Loucy (cell line): ENCODE results near the gene RAN.
"Not testable (repeated sequence)": the region's sequence is repeated elsewhere in the genome, so short reads cannot be mapped to it uniquely, and the experiment has no call there.

Experiments
- H2AFZ ChIP-seq: fragments of 200-600 bp; sonication (generic); 2 replicates; pipeline ENCODE4 v1.6.0; 2016; ENCODE audit warnings: antibody characterized with exemption, mild to moderate bottlenecking, low read length, moderate library complexity
- H3F3A ChIP-seq: fragments of 200-600 bp; 2 replicates; pipeline ENCODE4 v1.6.0; 2016; ENCODE audit warnings: antibody characterized with exemption, low read depth, mild to moderate bottlenecking
- H3K27me3 ChIP-seq: fragments of 200-600 bp; sonication (generic); 2 replicates; pipeline ENCODE4 v1.6.1; 2014; ENCODE audit warnings: low read length, mild to moderate bottlenecking; ENCODE audit not compliant: insufficient read depth, poor library complexity, severe bottlenecking
- H3K36me3 ChIP-seq: fragments of 200-600 bp; sonication (generic); 2 replicates; pipeline ENCODE4 v1.6.1; 2016; ENCODE audit warnings: low read length; ENCODE audit not compliant: insufficient read depth
- H3K4me1 ChIP-seq: fragments of 200-600 bp; sonication (generic); 2 replicates; pipeline ENCODE4 v1.5.1; 2014; ENCODE audit warnings: low read length, mild to moderate bottlenecking; ENCODE audit not compliant: insufficient read depth, poor library complexity, severe bottlenecking
- H3K4me2 ChIP-seq: fragments of 200-600 bp; sonication (generic); 2 replicates; pipeline ENCODE4 v1.6.0; 2014; ENCODE audit warnings: antibody characterized with exemption, low read length, low read depth, mild to moderate bottlenecking; ENCODE audit not compliant: poor library complexity, severe bottlenecking
- H3K4me3 ChIP-seq: fragments of 200-600 bp; sonication (generic); 2 replicates; pipeline ENCODE4 v1.5.1; 2014; ENCODE audit warnings: low read length, mild to moderate bottlenecking, mixed read lengths; ENCODE audit not compliant: poor library complexity, severe bottlenecking
- H3K79me2 ChIP-seq: fragments of 200-600 bp; sonication (generic); 2 replicates; pipeline ENCODE4 v1.6.1; 2014; ENCODE audit warnings: low read length; ENCODE audit not compliant: insufficient read depth
- H3K9ac ChIP-seq: fragments of 200-600 bp; sonication (generic); 2 replicates; pipeline ENCODE4 v1.6.0; 2014; ENCODE audit warnings: mild to moderate bottlenecking, low read depth, low read length, moderate library complexity; ENCODE audit not compliant: poor library complexity, severe bottlenecking
- H3K9me2 ChIP-seq: fragments of 200-600 bp; sonication (generic); replicated peaks from 2 replicates; pipeline ENCODE4 v1.6.1; 2016; ENCODE audit warnings: low read depth, low read length, mixed read lengths
- H3K9me3 ChIP-seq: fragments of 200-600 bp; sonication (generic); 2 replicates; pipeline ENCODE4 v1.6.1; 2014; ENCODE audit warnings: mild to moderate bottlenecking, antibody characterized with exemption, low read length, low read depth; ENCODE audit not compliant: insufficient read depth
- H4K20me1 ChIP-seq: fragments of 200-600 bp; sonication (generic); 2 replicates; pipeline ENCODE4 v1.6.0; 2014; ENCODE audit warnings: antibody characterized with exemption, low read length, mild to moderate bottlenecking; ENCODE audit not compliant: insufficient read depth, poor library complexity, severe bottlenecking
- EZH2phosphoT487 ChIP-seq: fragments of 200-600 bp; IDR thresholded peaks from 2 replicates; pipeline ENCODE4 v1.6.1; 2018; ENCODE audit warnings: antibody characterized with exemption, mild to moderate bottlenecking, moderate library complexity, borderline replicate concordance
- TF ChIP-seq, protein P1 (sequence below): fragments of 200-600 bp; sonication (generic); conservative IDR thresholded peaks from 2 replicates; pipeline ENCODE4 v1.5.1; 2014; ENCODE audit warnings: mild to moderate bottlenecking, antibody characterized with exemption, low read length

The RAN gene

DNA sequence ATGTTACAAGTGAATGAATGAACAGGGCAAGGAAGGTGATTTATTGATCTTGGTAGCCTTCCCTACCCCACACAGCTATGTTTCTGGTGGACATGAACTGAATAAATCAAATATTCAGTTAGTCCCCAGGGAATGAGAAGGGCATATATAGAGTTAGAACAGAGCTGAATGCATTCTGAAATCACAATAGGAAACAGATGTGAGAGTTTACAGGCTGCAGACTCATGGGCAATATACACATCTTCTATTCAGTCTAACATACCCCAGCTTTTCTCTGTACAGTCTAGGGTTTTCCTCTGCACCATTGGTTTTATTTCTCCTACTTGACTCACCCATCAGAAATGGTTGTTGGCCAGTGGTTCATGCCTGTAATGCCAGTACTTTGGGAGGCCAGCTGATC lies 25.5 kb upstream of the RAN start:
- no peak overlapping the region for H2AFZ ChIP-seq
- TF ChIP-seq, protein P1, sequence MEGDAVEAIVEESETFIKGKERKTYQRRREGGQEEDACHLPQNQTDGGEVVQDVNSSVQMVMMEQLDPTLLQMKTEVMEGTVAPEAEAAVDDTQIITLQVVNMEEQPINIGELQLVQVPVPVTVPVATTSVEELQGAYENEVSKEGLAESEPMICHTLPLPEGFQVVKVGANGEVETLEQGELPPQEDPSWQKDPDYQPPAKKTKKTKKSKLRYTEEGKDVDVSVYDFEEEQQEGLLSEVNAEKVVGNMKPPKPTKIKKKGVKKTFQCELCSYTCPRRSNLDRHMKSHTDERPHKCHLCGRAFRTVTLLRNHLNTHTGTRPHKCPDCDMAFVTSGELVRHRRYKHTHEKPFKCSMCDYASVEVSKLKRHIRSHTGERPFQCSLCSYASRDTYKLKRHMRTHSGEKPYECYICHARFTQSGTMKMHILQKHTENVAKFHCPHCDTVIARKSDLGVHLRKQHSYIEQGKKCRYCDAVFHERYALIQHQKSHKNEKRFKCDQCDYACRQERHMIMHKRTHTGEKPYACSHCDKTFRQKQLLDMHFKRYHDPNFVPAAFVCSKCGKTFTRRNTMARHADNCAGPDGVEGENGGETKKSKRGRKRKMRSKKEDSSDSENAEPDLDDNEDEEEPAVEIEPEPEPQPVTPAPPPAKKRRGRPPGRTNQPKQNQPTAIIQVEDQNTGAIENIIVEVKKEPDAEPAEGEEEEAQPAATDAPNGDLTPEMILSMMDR, result no peak
- no peak for TF ChIP-seq EZH2phosphoT487
- H4K20me1 ChIP-seq, result no peaks in the 10 kb centered on the region
- H3K9me3 ChIP-seq, result no peaks in the 10 kb centered on the region
- H3K79me2 ChIP-seq, result no peaks in the 10 kb centered on the region
- no peaks in the 10 kb centered on the region for H3K36me3 ChIP-seq
- no peak overlapping the region for H3K4me2 ChIP-seq
- no peak overlapping the region for H3K4me3 ChIP-seq
- no peak overlapping the region for H3K9ac ChIP-seq
- H3K27me3 ChIP-seq, result no peaks in the 10 kb centered on the region
- no peaks in the 10 kb centered on the region for H3F3A ChIP-seq
- no peaks in the 10 kb centered on the region for H3K9me2 ChIP-seq
- H3K4me1 ChIP-seq, result no peaks in the 10 kb centered on the region

DNA sequence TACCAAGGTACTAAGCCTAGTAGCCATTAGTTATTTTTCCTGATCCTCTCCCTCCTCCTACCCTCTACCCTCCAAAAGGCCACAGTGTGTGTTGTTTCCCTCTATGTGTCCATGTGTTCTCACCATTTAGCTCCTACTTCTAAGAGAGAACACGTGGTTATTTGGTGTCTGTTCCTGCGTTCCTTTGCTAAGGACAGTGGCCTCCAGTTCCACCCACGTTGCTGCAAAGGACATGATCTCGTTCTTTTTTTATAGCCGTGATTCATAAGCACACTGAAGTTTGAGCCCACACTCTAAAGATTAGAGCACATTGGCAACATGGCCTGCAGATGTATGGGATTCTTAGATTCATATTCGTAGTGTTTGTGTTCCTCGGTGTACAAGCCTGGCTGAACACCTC lies 24.8 kb upstream of the RAN start:
- H4K20me1 ChIP-seq, result no peaks in the 10 kb centered on the region
- no peak overlapping the region for H2AFZ ChIP-seq
- no peaks in the 10 kb centered on the region for H3K9me3 ChIP-seq
- TF ChIP-seq, protein P1, result no peak
- no peak for TF ChIP-seq EZH2phosphoT487
- H3F3A ChIP-seq, result no peaks in the 10 kb centered on the region
- no peaks in the 10 kb centered on the region for H3K4me1 ChIP-seq
- no peaks in the 10 kb centered on the region for H3K79me2 ChIP-seq
- no peaks in the 10 kb centered on the region for H3K36me3 ChIP-seq
- no peaks in the 10 kb centered on the region for H3K9me2 ChIP-seq
- no peak overlapping the region for H3K9ac ChIP-seq
- H3K4me3 ChIP-seq, result no peak overlapping the region
- H3K27me3 ChIP-seq, result no peaks in the 10 kb centered on the region
- no peak overlapping the region for H3K4me2 ChIP-seq

DNA sequence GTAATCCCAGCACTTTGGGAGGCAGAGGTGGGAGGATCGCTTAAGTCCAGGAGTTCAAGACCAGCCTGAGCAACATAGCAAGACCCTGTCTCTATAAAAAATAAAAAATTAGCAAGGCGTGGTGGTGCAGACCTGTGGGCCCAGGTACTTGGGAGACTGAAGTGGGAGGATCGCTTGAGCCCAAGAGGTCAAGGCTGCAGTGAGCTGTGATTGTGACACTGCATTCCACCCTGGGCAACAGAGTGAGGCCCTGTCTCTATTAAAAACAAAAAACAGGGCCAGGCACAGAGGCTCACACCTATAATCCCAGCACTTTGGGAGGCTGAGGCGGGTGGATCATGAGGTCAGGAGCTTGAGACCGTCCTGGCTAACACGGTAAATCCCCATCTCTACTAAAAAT lies 23.8 kb upstream of the RAN start:
- not testable (repeated sequence) for H3K36me3 ChIP-seq, H2AFZ ChIP-seq, H3K9ac ChIP-seq, H3K9me3 ChIP-seq, H3K4me1 ChIP-seq, H3K27me3 ChIP-seq, H3F3A ChIP-seq, H3K9me2 ChIP-seq, H3K79me2 ChIP-seq, H4K20me1 ChIP-seq, H3K4me3 ChIP-seq, H3K4me2 ChIP-seq

DNA sequence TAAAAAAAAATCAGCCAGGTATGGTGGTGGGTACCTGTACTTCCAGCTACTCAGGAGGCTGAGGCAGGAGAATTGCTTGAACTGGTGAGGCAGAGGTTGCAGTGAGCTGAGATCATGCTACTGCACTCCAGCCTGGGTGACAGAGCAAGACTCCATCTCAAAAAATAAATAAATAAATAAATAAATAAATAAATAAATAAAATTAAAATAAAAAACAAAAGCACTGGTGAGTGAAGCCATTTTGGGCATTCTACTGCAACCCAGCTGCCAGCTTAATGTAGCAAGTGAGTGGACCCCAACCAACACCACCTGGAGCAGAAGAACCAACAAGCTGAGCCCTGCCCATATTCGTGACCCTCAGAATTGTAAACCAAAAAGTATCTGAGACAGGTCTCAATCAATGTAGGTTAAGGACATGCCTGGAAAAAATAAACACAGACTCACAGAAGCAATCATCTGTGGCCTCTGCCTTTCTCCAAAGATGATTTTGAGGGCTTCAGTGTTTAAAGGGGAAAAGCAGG lies 23.0 kb upstream of the RAN start:
- not testable (repeated sequence) for H3K9me3 ChIP-seq

More for the DNA sequence above, 23.0 kb upstream of the RAN start:
- H3K27me3 ChIP-seq, H3K36me3 ChIP-seq, H3F3A ChIP-seq, H2AFZ ChIP-seq, H3K79me2 ChIP-seq, H3K9ac ChIP-seq, H3K4me2 ChIP-seq, H3K4me3 ChIP-seq, H3K9me2 ChIP-seq, H3K4me1 ChIP-seq, H4K20me1 ChIP-seq: not testable (repeated sequence)
